Measurements from ENCODE around the gene NME5.
"Not testable (repeated sequence)": the region's sequence is repeated elsewhere in the genome, so short reads cannot be mapped to it uniquely, and the experiment has no call there.

The NME5 gene, protein sequence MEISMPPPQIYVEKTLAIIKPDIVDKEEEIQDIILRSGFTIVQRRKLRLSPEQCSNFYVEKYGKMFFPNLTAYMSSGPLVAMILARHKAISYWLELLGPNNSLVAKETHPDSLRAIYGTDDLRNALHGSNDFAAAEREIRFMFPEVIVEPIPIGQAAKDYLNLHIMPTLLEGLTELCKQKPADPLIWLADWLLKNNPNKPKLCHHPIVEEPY

DNA sequence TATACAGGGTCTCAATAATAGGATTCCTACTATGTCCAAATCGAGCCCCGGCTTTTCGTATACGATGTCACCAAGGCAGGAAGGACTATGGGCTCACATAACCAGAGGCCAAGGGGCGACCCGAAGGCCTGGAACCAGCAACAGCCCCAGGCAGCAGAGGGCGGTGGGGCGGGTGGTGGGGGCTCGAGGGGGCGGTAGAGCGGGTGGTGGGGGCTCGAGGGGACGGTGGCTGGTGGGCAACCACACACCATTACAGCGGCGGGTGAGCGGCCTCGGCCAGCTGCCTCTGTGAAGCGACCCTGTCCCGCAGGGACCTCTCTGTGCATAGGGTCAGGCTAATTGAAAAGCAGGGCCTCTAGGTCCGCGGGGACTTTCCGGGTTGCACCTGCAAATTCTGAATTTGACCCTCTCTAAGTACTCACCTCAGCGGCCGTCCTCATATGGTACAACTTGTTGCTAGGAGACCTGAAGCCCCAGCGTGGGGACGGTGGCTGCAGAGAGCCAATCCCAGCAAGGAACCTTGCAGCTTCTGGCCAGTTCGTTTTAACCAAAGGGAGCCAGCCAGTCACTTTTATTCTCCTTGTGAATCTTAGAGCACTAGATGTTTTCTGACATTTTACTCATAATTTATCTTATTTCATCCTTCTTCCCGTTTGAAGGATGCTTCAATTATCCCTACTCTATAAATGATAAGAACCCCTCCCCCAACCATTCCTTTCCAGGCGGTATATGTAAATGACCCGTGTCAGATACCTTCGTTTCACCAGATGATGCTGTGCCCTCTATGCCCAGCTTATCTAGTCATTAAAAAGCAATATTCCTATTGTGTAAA, at the start of gene NME5:
TSS of gene NME5 (minus strand) at position 480 of the 832 bp plus-strand sequence. CDS start 648 bp downstream, outside the sequence.
- peak in 54 of 56 donors; percentile 6 to 84 (median 50) for DNase-seq

DNA sequence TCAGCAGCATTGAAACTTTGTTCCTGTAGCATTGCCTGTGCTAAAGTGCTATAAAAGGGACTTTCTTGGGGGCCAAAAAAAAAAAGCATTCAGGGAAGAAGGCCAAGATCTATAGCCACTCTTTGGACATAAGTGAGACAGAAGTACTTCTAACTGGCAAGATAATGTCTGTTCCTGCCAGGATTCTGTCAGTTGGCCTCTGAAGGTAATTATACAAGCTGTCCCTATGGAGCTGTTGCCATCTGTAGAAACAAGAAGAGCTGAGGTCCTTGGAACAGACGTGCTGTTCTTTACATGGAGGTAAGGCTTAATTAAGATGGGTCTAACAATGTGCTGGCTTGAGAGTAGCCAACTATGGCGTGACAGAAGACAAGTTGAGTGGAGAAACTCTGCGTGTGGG, 49.4 kb upstream of the NME5 start:
- no peak for DNase-seq

DNA sequence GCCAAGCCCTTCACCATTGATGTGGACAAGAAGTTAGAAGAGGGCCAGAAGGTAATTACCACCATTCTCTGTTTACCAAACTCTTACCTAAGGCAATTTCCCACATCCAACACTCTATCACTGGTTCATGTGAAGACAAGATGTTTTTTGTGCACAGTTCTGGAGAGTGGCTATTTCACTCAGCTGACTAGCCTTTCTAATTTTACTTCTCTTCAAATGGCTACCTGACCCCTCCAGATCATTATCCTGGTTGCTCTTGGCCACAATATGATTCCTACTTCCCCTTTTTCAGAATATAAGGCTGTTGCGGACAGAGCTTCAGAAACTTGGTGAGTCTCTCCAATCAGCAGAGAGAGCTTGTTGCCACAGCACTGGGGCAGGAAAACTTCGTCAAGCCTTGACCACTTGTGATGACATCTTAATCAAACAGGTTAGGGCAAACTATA, 46.8 kb upstream of the NME5 start:
- DNase-seq, result no peak

DNA sequence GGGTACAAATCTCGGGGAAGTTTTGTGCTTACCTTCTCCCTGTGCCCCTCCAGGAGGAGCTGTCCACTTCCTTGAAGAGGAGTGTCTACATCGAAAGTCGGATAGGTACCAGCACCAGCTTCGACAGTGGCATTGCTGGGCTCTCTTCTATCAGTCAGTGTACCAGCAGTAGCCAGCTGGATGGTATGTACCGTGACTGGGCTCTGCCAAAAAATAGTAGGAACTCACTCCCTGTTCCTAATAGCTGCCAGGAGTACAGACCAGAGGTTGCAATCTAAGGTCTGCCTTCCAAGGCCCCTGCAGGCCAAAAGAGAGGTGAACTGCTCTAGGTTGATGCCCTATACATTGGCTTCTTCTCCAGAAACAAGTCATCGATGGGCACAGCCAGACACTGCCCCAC, 43.6 kb upstream of the NME5 start:
- no peak for DNase-seq

DNA sequence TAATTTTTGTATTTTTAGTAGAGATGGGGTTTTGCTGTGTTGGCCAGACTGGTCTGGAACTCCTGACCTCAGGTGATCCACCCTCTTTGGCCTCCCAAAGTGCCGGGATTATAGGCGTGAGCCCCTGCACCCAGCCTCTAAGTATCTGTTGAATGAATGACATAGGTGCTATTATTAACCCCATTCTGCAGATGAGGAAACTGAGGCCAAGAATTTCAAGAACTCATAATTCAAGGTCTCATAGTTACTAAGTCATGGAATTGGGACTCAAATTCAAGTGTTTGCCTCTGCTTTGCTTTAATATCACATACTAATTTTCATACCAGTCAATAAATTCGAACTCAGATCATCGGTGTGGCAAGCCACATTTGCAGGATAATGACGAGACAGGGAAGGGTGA, 41.6 kb upstream of the NME5 start:
- DNase-seq, result no peak

DNA sequence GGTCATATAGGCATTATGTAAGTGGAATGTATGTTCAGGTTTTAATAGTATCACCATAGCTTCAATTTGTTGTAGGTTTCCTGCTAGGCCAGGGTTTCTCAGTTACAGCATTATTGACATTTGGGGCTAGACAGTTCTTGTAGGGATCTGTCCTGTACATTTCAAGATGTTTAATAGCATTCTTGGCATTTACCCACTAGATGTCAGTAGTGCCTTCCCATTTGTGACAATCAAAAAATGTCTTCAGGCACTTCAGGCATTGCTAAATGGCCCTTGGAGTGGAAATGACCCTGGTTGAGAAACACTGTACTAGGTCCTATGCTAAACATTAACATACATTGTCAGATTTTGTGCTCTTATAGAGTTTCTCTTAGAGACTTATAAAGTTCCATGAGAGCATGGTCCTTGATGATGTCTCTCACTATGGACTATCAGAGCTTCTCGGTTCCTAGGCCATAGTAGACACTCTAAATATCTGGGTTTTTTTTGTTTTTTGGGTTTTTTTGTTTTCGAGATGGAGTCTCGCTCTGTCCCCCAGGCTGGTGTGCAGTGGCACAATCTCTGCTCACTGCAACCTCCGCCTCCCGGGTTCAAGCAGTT, 41.1 kb upstream of the NME5 start:
- DNase-seq, result no peak

DNA sequence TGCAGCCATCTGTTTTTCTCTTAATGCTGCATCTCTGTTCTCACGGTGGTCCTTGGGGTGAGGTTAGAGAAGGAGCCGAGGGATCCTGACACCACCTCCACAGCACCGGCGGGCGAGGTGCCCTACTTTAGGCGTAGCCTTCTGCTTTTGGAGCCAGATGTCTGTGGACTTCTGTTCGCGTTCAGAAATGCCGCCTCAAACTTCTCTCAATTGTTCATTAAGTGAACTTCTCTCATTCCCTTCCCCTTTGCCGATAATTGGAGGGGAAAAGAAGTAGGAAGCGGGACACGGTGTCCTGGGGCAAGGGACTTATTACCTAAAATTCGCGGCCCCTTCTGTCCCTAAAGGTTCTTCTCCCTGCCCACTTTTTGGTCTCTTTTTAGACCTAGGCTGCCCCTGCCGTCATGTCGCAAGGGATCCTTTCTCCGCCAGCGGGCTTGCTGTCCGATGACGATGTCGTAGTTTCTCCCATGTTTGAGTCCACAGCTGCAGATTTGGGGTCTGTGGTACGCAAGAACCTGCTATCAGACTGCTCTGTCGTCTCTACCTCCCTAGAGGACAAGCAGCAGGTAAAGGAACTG, 40.1 kb upstream of the NME5 start:
- DNase-seq, result no peak

DNA sequence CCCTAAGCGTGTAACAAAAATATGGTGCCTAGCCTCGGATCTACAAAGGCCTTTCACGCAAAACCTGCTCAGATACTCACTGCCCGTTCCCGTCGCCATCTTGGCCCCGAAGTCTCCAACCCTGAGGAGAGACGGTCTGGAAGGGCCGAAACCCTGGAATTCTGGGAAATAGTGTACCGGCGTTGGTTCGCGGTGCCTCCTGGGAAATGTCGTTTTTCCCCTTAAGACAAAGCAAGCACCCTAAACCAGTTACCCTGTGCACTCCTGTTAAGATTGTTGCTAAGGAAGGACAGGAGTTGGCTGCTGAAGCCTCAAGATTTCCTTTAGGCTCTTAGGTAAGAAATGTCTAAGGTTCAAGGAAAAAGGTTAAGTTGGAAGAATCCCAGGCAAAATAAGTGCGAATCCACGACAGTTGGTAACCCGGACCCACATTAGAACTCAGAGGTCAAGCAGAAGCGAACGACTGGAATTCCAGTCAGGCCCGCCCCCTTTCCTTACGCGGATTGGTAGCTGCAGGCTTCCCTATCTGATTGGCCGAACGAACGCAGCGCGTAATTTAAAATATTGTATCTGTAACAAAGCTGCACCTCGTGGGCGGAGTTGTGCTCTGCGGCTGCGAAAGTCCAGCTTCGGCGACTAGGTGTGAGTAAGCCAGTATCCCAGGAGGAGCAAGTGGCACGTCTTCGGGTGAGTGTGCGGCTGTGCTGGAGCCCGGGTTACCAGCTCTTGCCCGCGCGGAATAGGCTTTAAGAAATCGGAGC, 39.5 kb upstream of the NME5 start, which contains the start of the genes BRD8 and KIF20A:
TSS of gene BRD8 (minus strand) at position 115 of the 761 bp plus-strand sequence. CDS start at position 99, 16 bp downstream.
TSS of gene KIF20A (plus strand) at position 597 of the 761 bp plus-strand sequence. CDS start 569 bp downstream, outside the sequence.
- DNase-seq, result peak; percentile 56 to 98 (median 92)

DNA sequence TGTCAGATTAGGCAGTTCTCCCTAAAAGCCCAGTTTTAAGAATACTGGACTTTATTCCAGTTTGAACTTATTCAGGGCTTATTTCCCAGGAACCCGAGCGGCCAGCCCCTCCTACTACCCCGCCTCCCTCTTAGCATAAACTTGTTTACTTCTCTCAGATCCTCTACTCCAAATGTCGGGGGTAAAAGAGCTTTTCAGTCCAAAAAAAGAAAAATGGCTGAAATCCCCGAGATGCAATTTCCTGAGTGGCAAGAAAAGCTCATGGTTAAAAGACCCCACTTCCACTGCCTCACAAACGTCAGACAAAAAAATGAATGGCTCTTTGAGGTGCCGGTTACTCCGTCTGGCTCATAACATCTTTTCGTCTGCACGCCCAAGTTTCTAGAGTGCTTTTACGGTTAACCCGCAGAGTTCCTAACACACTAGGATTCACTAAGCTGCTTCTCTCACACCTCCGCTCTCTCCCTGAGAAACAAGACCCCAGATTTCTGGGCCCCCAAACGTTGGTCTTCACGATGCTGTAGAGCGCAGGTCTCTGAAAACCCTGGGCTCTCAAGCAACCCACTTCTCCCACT, 38.8 kb upstream of the NME5 start:
- peak in 27 of 56 donors; percentile 3 to 46 (median 20) for DNase-seq

DNA sequence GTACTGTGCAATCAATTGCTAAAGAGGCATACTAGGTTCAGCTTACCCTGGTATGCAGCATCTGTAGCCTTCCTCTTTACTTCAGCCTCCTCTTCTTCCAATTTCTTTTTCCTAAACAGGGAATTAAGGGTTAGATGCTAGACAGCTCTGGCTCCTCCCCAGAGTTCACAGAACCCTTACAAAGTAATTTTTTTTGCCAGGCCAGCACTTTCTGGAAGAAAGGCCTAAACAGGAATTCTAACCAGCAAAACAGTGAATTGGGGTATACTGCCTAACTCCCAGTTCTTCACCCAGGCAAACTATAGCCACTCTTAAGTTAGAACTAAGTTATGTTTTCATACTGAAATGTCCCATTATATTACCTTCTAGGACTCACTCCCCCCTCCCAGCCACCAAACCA, 31.1 kb upstream of the NME5 start:
- no peak for DNase-seq

DNA sequence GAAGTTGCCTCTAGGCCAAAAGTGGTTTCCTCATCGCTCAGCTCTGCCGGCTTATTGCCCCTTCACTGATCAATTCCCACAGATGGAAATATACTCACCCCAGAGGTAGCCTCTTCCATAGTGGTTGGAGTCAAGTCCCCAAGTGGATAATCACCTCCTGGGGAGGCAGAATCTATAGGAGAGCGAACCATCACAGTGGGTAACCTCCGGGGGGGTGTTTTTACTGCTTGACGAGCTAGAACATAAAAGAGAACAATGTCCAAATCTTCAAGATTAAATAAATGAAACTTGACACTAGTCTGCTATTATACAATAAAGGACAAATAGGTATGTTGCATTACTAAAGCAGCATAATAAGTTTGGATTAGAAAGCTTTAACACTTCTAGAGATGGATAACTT, 29.9 kb upstream of the NME5 start:
- no peak for DNase-seq

DNA sequence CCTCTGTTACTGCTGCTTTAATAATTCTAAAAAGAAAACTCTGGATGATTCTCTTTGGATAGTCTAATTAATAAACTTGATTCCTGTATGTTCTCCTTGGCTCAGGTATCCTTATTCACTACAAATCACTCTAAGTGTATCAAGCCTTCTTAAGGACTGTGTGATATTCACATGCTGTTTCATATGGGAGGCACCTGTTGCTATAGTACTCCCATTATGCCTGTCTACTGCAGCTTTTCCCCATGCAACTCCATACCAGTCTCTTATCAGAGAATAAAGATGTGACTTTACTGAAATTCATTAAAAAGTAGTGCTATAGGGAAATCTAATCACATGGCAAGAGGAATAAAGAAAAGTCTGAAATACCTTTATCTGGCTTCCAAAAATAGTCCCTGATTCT, 24.5 kb upstream of the NME5 start:
- DNase-seq, result no peak

DNA sequence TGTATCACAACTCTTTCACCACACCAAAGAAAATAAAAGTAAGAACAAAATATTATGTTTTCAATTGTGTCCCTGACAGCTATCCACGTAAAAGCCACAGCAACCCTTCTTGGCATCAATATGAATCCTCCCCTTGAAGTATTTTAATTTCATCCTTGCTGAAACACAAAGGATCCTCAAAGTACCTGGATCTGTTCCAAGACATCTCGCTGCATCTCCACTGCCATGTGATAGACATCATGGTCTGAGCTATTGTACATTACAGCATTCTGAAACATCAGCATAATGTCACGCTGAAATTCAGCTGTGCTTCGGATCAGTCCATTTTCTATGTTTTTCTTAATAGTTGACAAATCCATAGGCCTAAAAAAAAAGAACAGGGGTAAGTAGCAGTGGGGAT, 21.5 kb upstream of the NME5 start:
- no peak for DNase-seq

DNA sequence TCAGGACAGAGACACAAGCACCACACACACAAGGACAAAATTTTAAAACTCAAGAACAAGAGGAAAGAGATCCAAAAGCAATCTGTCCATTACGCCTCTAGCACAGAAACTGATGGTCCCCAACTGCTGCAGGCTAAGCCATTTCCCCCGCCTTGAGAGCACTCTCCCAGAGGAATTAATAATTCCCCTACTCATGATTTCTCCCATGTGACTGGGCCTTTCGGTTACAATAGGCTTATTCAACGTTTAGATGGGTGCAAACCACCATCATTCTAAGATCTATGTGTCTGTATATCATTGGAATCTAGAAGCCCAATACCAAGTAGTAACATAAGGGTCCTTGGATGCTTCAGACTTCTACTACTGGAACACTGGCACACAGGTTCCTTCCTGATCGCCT, 20.4 kb upstream of the NME5 start:
- peak in 5 of 56 donors; percentile 1 to 9 (median 2) for DNase-seq

DNA sequence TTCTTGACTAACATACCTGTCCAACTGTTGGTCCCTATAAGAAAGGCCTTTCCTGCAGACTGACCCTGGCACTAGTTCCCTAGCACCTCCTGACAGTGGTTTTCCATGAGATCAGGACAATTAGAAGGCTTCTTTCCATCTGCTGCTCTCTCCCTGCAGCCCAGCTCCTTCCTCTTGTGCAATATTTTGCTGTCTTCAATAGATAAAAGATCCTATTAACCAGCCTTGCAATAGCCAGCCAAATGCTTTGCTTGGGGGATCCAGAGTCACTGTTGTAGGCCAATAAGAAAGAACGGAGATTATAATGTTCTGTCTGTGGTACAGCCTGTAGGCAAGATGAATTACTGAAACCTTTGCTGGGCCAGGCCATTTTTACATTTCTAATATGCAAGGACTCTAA, 18.4 kb upstream of the NME5 start:
- no peak for DNase-seq

DNA sequence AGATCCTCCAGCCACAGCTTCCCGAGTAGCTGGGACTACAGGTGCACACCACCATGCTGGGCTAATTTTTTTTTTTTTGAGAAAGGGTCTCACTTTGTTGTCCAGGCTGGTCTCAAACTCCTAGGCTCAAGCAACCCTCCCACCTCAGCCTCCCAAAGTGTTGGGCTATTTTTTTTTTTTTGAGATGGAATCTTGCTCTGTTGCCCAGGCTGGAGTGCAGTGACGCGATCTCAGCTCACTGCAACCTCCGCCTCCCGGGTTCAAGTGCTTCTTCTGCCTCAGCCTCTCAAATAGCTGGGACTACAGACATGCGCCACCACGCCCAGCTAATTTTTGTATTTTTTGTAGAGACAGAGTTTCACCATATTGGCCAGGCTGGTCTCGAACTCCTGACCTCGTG, 16.7 kb upstream of the NME5 start:
- not testable (repeated sequence) for DNase-seq

DNA sequence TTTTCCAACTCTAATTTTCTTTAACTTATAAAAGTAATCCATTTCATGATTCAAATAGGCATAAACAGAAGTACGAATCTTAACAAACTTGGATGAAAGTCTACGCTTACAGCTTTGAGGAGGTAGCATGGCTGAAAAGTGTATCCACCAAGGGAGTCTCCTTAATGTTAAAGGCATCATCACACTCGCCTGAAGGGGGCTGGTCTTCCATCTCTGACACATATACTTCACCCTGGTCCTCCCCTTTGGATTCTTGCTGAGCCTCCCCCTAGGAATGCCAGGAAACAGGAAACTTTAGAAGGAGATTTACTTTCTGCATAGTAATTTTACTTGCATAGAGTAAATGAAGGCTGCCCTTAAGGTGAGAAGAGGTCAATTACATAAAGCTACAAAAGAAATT, 10.3 kb upstream of the NME5 start:
- no peak for DNase-seq

DNA sequence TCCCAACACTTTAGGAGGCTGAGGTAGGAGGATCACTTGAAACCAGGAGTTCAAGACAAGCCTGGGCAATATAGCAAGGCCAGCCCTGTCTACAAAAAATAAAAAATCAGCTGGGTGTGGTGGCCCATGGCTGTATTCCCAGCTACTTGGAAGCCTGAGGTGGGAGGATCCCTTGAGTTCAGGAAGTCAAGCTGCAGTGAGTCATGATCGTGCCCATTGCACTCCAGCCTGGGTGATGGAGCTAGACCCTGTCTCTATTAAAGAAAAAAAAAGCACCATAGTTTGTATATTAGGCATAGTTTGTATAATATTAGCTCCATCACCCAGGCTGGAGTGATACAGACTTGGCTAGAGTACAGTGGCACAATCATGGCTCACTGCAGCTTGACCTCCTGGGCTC, 9.6 kb upstream of the NME5 start:
- no peak for DNase-seq

DNA sequence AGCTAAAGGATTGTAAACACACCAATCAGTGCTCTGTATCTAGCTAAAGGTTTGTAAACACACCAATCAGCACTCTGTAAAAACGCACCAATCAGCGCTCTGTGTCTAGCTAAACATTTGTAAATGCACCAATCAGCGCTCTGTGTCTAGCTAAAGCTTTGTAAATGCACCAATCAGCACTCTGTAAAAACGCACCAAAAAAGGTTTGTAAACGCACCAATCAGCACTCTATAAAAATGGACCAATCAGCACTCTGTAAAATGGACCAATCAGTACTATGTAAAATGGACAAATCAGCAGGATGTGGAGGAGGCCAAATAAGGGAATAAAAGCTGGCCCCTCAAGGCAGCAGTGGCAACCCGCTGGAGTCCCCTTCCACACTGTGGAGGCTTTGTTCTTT, 4.3 kb upstream of the NME5 start:
- not testable (repeated sequence) for DNase-seq

DNA sequence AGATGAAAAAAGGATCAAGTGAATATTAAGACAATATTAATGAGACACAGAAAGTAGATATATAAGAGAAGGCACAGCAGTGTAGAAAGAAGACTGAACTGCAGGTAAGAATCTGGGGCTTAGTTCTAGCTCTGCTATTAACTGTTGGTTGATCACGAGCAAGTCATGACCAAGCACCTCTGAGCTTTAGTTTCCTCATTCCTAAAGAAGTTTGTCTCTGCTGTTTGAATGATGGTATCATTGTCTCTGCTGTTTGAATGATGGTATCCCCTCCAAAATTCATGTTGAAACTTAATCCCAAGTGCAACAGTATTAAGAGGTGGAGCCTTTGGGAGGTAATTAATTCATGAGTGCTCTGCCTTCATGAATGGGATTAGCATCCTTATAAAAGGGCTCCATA, 2.5 kb upstream of the NME5 start:
- no peak for DNase-seq

DNA sequence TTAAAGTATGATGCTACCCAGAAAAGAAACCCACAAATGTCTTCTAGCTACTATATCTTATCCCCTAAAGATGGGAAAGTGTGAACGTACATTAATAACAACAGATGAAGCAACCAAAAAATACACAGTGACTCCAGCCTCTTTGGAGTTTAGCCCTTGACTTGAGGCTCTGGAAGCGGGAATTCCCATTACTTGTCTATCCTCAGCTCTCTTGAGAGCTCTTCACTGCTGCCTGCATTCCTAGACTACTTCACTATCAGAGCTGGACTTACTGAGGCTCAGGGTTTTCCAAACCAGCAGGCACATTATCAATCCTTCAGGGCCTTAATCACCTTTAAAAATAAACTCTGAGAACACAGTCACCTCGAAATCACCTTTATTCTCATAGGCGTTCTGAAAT, 1.0 kb upstream of the NME5 start:
- no peak for DNase-seq

All from nucleus accumbens (tissue), 56 donors.